ENCODE data around the gene ETV2. TPM values are rescaled to one million over a fixed set of nuclear protein-coding genes. Genes with fewer than 3 reads are reported as not detected.
"Not testable (repeated sequence)": the region's sequence is repeated elsewhere in the genome, so short reads cannot be mapped to it uniquely, and the experiment has no call there.

ETV2 gene
- total and polyA plus RNA-seq, 8 donors, result 0.55 to 11.7 (median 6.1) TPM; not detected in 3

DNA sequence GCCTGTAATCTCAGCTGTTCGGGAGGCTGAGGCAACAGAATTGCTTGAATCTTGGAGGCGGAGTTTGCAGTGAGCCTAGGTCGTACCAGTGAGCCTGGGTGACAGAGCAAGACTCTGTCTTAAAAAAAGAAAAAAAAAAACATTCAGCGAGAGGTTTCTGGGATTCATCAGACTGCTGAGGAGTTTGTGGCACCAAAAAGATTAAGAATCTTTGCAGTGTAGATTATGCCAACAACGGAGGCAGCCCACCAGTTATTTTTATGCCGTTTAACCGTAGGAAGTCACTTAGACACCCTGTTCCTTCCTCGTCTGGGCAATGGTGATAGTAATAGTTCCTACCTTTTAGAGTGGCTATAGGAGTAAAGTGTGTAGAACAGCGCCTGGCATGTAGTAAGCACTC, 9.0 kb downstream of the ETV2 start:
- no peak for DNase-seq
- 71 to 83% (median 75%) methylated on average over 9 of the region's 9 CpGs for WGBS, 5 donors

DNA sequence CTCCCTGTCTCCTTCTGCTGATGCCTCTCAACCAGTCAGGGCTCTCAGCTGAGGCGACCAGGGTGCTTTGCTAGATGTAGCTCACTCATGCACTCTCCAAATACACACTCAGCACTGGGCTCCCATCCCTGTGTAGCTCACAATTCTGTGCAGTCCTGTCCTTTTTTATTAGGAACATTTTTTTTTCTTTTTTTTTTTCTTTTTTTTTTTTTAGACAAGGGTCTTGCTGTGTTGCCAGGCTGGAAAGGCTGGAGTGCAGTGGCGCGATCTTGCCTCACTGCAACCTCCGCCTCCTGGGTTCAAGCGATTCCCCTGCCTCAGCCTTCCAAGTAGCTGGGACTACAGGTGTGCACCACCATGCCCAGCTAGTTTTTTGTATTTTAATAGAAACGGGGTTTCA, 13.3 kb downstream of the ETV2 start:
- H3K4me3 ChIP-seq; H3K27ac ChIP-seq; H3K27me3 ChIP-seq; DNase-seq; intact Hi-C loops (cut with DNase I; ENCODE audit: low total_unique reads); H3K9me3 ChIP-seq: not testable (repeated sequence)
- peaks cover 3 to 13% (median 10%) of the 10 kb centered on the region in 4 donors for H3K4me1 ChIP-seq
- WGBS, 5 donors, result 95 to 99% (median 96%) methylated on average over 6 of the region's 6 CpGs
- H3K36me3 ChIP-seq, result peaks cover 78 to 100% (median 96%) of the 10 kb centered on the region in 4 donors

More for the DNA sequence above, 9.0 kb downstream of the ETV2 start:
- TF ChIP-seq, protein P1, sequence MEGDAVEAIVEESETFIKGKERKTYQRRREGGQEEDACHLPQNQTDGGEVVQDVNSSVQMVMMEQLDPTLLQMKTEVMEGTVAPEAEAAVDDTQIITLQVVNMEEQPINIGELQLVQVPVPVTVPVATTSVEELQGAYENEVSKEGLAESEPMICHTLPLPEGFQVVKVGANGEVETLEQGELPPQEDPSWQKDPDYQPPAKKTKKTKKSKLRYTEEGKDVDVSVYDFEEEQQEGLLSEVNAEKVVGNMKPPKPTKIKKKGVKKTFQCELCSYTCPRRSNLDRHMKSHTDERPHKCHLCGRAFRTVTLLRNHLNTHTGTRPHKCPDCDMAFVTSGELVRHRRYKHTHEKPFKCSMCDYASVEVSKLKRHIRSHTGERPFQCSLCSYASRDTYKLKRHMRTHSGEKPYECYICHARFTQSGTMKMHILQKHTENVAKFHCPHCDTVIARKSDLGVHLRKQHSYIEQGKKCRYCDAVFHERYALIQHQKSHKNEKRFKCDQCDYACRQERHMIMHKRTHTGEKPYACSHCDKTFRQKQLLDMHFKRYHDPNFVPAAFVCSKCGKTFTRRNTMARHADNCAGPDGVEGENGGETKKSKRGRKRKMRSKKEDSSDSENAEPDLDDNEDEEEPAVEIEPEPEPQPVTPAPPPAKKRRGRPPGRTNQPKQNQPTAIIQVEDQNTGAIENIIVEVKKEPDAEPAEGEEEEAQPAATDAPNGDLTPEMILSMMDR (IDR thresholded peaks at IDR 0.05), result no peak
- TF ChIP-seq EP300 (IDR thresholded peaks at IDR 0.05) (no peak), POLR2A (IDR thresholded peaks at IDR 0.05) (no peak), POLR2AphosphoS5 (IDR thresholded peaks at IDR 0.05) (no peak)
- H3K9me3 ChIP-seq, result no peaks in the 10 kb centered on the region
- H3K4me3 ChIP-seq, result no peak overlapping the region
- H3K27me3 ChIP-seq, result no peaks in the 10 kb centered on the region
- peaks cover 36 to 59% (median 53%) of the 10 kb centered on the region in 4 donors for H3K36me3 ChIP-seq
- no peak overlapping the region for H3K27ac ChIP-seq
- peaks cover 14 to 34% (median 30%) of the 10 kb centered on the region in 4 donors for H3K4me1 ChIP-seq
- intact Hi-C loops (cut with DNase I; ENCODE audit: low total_unique reads), result no loop called here

DNA sequence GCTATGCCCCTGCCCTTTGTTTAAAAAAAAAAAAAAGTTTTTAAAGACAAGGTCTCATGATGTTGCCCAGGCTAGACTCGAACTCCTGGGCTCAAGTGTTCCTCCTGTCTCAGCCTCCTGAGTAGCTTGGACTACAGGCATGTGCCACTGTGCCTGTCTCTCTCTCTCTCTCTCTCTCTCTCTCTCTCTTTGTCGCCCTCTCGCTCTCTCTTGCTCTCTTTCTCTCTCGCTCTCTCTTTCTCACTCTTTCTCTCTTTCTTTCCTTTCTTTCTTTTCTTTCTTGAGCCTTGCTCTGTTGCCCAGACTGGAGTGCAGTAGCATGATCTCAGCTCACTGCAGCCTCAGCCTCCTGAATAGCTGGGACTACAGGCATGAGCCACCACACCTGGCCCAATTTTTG, 14.1 kb downstream of the ETV2 start:
- Histone ChIP-seq H3K27me3 (no peaks in the 10 kb centered on the region), H3K27ac (no peak overlapping the region), H3K9me3 (no peaks in the 10 kb centered on the region), H3K36me3 (peaks cover 86 to 100% (median 100%) of the 10 kb centered on the region in 4 donors), H3K4me3 (no peak overlapping the region), H3K4me1 (peaks cover 0 to 5% (median 2%) of the 10 kb centered on the region in 4 donors)
- WGBS, 5 donors, result 82 to 97% (median 96%) methylated on average over 4 of the region's 4 CpGs
- no peak for DNase-seq
- intact Hi-C loops (cut with DNase I; ENCODE audit: low total_unique reads), result no loop called here
- TF ChIP-seq POLR2A (IDR thresholded peaks at IDR 0.05), result no peak
- TF ChIP-seq, protein P1 (IDR thresholded peaks at IDR 0.05), result no peak

DNA sequence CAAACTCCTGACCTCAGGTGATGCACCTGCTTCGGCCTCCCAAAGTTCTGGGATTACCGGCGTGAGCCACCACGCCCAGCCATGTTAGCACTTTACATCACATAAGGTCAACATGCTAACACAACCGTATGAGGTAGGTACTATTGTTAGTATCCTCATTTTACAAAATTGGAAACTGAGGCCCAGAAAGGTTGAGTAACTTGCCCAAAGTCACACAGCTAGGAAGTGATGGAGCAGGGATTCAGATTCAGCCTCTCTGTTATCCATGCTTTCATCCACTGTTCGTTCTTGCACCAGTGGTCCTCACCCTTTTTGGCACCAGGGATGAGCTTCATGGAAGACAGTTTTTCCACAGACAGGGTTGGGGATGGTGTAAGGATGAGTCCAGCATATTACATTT, 15.2 kb downstream of the ETV2 start:
- Histone ChIP-seq H3K4me3 (no peak overlapping the region), H3K4me1 (no peaks in the 10 kb centered on the region), H3K27me3 (no peaks in the 10 kb centered on the region), H3K9me3 (no peaks in the 10 kb centered on the region), H3K36me3 (peaks cover 87 to 100% (median 100%) of the 10 kb centered on the region in 4 donors), H3K27ac (no peak overlapping the region)
- TF ChIP-seq, protein P1 (IDR thresholded peaks at IDR 0.05), result no peak
- no peak for TF ChIP-seq EP300 (IDR thresholded peaks at IDR 0.05)
- no peak for TF ChIP-seq POLR2A (IDR thresholded peaks at IDR 0.05)
- no peak for TF ChIP-seq POLR2AphosphoS5 (IDR thresholded peaks at IDR 0.05)
- DNase-seq, result no peak
- 93 to 97% (median 94%) methylated on average over 6 of the region's 6 CpGs for WGBS, 5 donors
- intact Hi-C loops (cut with DNase I; ENCODE audit: low total_unique reads), result no loop called here

DNA sequence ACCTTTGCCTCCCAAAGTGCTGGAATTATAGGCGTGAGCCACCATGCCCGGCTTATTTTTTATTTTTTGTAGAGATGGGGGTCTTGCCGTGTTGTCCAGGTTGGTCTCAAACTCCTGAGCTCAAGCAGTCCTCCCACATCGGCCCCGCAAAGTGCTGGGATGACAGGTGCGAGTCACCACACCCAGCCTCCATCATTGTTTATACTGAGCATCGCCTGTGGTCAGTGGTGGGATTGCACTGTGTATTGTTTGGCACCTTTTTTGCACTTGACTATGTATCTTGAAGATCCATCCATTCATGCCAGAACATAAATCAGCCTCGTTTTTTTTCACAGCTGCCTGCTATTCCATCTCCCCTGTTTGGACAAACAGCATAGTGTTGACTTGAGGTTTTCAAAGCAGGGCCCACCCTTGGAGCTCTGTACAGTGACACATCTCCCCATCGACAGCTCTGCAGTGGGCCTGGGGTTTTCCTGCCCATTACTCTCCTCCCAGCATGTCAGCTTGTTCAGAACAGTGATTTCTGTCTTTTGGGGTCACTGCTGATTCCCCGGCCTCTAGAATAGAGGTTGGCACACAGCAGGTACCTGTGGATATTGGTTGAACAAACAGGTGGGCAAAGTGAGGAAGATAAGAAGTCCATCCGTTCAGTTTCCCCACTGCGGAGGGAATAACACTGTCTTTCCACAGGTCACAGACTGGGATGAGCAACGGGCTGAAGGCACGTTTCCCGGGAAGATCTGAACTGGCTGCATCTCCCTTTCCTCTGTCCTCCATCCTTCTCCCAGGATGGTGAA, 16.6 kb downstream of the ETV2 start:
- TF ChIP-seq POLR2A (IDR thresholded peaks at IDR 0.05) (no peak), POLR2AphosphoS5 (IDR thresholded peaks at IDR 0.05) (no peak), EP300 (IDR thresholded peaks at IDR 0.05) (no peak)
- TF ChIP-seq, protein P1 (IDR thresholded peaks at IDR 0.05), result no peak
- Histone ChIP-seq H3K27me3 (no peaks in the 10 kb centered on the region), H3K36me3 (peaks cover 87 to 100% (median 100%) of the 10 kb centered on the region in 4 donors), H3K9me3 (no peaks in the 10 kb centered on the region), H3K27ac (no peak overlapping the region), H3K4me3 (no peak overlapping the region), H3K4me1 (no peaks in the 10 kb centered on the region)
- intact Hi-C loops (cut with DNase I; ENCODE audit: low total_unique reads), result no loop called here
- no peak for DNase-seq
- WGBS, 5 donors, result 83 to 92% (median 90%) methylated on average over 15 of the region's 15 CpGs
